GM12874 (cell line): ENCODE measurements around the gene APLF.

ENCODE experiments used
- TF ChIP-seq, protein P1 (sequence below): IDR thresholded peaks from 2 replicates; pipeline ENCODE4 v1.5.1; 2011; ENCODE audit warnings: low read depth, mild to moderate bottlenecking, control low read depth, low read length, moderate library complexity; ENCODE audit not compliant: insufficient read depth

The APLF gene

DNA sequence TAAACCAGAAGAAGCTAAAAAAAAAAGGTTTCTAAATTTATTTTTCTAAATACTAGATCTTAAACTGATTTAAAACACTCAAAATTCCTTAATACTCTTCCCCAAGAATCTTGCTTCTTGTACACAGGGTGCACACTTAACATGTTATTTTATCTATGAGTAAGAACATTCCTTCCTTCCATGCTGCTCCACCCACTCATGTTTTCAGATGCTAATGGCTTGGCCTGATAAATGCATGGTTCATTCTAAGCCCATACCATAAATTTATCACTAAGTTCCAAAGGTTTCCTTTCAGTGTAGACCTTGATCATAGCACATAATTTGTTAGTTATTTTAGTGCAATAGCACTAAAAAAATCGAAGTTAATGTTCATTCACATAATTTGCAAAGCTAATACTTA lies 8.4 kb upstream of the APLF start:
- TF ChIP-seq, protein P1, sequence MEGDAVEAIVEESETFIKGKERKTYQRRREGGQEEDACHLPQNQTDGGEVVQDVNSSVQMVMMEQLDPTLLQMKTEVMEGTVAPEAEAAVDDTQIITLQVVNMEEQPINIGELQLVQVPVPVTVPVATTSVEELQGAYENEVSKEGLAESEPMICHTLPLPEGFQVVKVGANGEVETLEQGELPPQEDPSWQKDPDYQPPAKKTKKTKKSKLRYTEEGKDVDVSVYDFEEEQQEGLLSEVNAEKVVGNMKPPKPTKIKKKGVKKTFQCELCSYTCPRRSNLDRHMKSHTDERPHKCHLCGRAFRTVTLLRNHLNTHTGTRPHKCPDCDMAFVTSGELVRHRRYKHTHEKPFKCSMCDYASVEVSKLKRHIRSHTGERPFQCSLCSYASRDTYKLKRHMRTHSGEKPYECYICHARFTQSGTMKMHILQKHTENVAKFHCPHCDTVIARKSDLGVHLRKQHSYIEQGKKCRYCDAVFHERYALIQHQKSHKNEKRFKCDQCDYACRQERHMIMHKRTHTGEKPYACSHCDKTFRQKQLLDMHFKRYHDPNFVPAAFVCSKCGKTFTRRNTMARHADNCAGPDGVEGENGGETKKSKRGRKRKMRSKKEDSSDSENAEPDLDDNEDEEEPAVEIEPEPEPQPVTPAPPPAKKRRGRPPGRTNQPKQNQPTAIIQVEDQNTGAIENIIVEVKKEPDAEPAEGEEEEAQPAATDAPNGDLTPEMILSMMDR, result no peak

- TF ChIP-seq, protein P1, result peak; percentile 43
Measured at GRCh38 chr2:68463287-68463877, 4.0 kb upstream of the APLF start.

DNA sequence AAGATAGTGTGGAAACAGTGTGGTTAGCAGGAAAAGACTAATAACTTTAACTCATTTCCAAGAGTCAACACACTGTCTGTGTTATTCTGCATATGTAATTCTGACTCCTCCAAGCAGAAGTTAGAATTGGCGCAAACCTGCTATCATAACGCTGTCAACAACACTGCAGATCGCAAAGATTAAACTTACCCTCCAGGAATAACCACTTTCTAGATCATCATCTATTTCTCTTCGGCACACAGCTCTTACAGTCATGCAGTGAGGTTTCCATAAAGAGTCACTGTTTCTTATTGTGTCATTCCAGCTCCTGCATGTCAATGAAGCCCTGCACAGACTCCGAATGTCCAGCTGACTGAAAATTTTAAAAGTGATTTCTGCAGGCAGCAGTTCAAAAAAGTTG lies 2.7 kb upstream of the APLF start:
- TF ChIP-seq, protein P1, result no peak

DNA sequence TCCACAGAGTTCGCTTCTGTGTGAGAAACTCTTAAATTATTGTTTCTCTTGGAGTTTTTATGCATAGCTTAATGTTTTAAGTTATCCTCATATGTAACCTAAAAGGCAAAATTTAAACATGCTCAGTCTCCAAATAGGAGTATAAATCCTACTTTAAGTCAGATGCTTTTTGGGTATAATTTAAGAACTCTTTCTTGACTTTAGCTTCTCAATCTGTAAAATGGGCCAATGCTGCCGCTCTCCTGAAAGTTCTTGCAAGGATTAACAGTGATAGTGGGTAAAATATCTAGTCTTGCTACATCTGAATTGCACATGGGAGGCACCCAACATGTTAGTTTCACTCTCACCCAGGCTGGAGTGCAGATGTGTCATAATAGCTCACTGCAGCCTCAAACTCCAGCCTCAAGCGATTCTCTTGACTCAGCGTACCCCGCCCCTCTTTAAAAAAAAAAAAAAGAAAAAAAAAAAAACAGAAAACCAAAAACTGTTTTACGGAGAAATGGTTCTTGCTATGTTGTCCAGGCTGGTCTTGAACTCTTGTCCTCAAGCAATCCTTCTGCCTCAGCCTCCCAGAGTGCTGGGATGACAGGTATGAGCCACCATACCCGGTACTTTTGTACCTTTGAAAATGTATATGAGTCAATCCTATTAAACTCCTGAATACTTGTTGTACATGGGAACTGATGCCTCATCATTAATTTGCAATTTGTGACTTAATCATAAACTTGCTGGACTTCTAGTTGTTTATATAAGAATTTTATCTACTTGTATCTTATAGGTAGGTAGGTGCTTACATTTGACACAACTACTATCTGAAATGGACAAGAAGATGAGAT lies 2.1 kb upstream of the APLF start:
- TF ChIP-seq, protein P1, result no peak

DNA sequence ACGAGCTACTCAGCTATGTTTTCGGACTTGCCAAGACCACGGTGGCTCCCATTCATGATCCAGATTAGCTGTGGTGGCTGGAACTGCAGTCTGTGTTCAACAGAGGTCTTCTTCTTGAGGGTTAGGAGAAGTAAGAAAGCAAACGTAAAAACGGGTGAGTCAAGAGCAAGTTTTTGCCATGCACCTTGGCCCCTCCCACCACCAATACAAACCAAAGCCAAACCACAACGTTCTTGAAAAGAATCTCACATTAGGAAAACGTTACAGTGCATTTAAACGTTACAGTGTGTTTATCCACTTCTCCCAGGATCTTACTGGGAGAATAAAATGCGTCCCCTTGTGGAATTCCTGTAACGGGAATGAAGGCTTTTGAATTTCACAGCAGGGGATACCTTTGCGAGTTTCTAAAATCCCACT lies 1.0 kb upstream of the APLF start:
- TF ChIP-seq, protein P1, result no peak

GRCh38 chr2:68466778-68467076 lies 658 bp upstream of the APLF start:
- TF ChIP-seq, protein P1, result no peak

GRCh38 chr2:68468801-68469200 lies 1.4 kb downstream of the APLF start:
- TF ChIP-seq, protein P1, result no peak
